GM19023 (cell line): ENCODE data around the gene PRKCD.
"Not testable (repeated sequence)": the region's sequence is repeated elsewhere in the genome, so short reads cannot be mapped to it uniquely, and the experiment has no call there.

Source experiments
- ATAC-seq: cut with Tn5 transposase; IDR thresholded peaks from one replicate; pipeline ENCODE4 v1.9.1; 2021; ENCODE audit warnings: mild to moderate bottlenecking, moderate library complexity; ENCODE audit not compliant: unreplicated experiment

Gene PRKCD

GRCh38 chr3:53139906-53140846 lies 20.8 kb upstream of the PRKCD start:
- ATAC-seq = no peak

GRCh38 chr3:53140847-53141845 lies 19.9 kb upstream of the PRKCD start:
- no peak for ATAC-seq

GRCh38 chr3:53142986-53143385 lies 18.0 kb upstream of the PRKCD start:
- no peak for ATAC-seq

- no peak for ATAC-seq
These were observed 16.6 kb upstream of the PRKCD start for GRCh38 chr3:53144446-53144845.

- no peak for ATAC-seq
These were observed 15.9 kb upstream of the PRKCD start for GRCh38 chr3:53144862-53145712.

GRCh38 chr3:53145713-53146080 lies 15.3 kb upstream of the PRKCD start:
- no peak for ATAC-seq

- ATAC-seq = no peak
These were observed 14.6 kb upstream of the PRKCD start for GRCh38 chr3:53146319-53146891.

- ATAC-seq = no peak
These were observed 13.7 kb upstream of the PRKCD start for GRCh38 chr3:53147151-53147902.

- no peak for ATAC-seq
These were observed 13.1 kb upstream of the PRKCD start for GRCh38 chr3:53147903-53148400.

- no peak for ATAC-seq
These were observed 11.9 kb upstream of the PRKCD start for GRCh38 chr3:53149006-53149690.

- ATAC-seq = no peak
These were observed 11.3 kb upstream of the PRKCD start for GRCh38 chr3:53149699-53150098.

- no peak for ATAC-seq
These were observed 10.5 kb upstream of the PRKCD start for GRCh38 chr3:53150247-53151085.

- ATAC-seq = not testable (repeated sequence)
These were observed 9.9 kb upstream of the PRKCD start for GRCh38 chr3:53151086-53151438.

GRCh38 chr3:53151465-53151864 lies 9.5 kb upstream of the PRKCD start:
- ATAC-seq = no peak

GRCh38 chr3:53151870-53152660 lies 8.9 kb upstream of the PRKCD start:
- ATAC-seq = no peak

GRCh38 chr3:53153264-53153823 lies 7.7 kb upstream of the PRKCD start:
- ATAC-seq = no peak

GRCh38 chr3:53153980-53154379 lies 7.0 kb upstream of the PRKCD start:
- ATAC-seq = no peak
